PFSK-1 (cell line): ENCODE measurements around the gene B3GALT4.

Experiments used
- SIN3A ChIP-seq: IDR thresholded peaks from 2 replicates; pipeline ENCODE4 v1.6.1; 2012; ENCODE audit warnings: mild to moderate bottlenecking, low read length, moderate library complexity, borderline replicate concordance; ENCODE audit not compliant: insufficient read depth
- TF ChIP-seq, protein P1 (sequence below), 2 experiments: IDR thresholded peaks; 2 replicates each; pipeline versions ENCODE4 v1.6.1 to v1.8.0; 2011 to 2012; ENCODE audit warnings: low read depth in 2 of 2, low read length in 2 of 2, control low read depth in 1 of 2, inconsistent platforms in 1 of 2, mild to moderate bottlenecking in 1 of 2, moderate library complexity in 1 of 2; ENCODE audit not compliant: insufficient read depth in 1 of 2

DNA sequence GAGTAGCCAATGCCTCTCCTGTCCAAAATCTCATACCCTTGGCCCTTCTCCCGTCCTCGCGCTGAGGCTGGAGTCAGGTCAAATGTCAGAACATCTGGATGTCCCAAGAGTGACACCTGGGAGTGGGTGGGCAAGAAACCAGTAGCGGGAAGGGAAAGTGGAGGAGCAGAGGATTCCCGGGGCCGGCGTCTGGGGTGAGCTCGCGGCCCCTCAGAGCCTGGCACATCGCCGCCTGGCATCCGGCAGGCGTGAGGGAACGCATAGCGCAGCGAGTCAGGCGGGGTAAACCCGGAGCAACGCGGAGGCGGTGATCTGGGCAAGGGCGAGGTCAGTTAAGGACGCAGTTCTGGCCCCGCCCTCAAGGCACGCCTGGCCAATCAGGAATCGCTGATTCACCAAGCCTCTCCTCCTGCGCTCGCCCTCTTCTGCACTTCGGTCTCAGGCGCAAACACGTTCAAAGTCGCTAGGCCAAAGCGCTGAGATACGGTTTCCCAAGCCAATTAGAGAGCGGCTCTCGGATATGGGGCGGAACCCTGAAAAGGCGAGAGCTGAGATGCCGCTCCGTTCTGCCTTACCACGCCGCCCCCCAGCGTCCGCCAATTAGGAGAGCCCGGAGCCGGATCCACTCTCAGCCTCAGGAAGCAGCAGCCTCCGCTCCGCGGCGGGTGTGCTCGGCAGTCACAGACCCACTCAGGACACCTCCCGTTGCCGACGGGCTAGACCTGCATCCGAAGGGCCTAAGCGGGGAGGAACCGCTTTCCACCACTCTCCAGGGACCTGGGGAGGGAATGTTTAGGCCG lies 27.8 kb upstream of the B3GALT4 start:
- TF ChIP-seq, protein P1, sequence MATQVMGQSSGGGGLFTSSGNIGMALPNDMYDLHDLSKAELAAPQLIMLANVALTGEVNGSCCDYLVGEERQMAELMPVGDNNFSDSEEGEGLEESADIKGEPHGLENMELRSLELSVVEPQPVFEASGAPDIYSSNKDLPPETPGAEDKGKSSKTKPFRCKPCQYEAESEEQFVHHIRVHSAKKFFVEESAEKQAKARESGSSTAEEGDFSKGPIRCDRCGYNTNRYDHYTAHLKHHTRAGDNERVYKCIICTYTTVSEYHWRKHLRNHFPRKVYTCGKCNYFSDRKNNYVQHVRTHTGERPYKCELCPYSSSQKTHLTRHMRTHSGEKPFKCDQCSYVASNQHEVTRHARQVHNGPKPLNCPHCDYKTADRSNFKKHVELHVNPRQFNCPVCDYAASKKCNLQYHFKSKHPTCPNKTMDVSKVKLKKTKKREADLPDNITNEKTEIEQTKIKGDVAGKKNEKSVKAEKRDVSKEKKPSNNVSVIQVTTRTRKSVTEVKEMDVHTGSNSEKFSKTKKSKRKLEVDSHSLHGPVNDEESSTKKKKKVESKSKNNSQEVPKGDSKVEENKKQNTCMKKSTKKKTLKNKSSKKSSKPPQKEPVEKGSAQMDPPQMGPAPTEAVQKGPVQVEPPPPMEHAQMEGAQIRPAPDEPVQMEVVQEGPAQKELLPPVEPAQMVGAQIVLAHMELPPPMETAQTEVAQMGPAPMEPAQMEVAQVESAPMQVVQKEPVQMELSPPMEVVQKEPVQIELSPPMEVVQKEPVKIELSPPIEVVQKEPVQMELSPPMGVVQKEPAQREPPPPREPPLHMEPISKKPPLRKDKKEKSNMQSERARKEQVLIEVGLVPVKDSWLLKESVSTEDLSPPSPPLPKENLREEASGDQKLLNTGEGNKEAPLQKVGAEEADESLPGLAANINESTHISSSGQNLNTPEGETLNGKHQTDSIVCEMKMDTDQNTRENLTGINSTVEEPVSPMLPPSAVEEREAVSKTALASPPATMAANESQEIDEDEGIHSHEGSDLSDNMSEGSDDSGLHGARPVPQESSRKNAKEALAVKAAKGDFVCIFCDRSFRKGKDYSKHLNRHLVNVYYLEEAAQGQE (IDR thresholded peaks at IDR 0.05; ENCODE audit: insufficient read depth in 1 of 2, low read depth in 2 of 2, low read length in 2 of 2), result peak; percentile 30 to 36; a peak in 1 of 4 replicates
- peak; percentile 53; the same call in 1 of the 2 replicates for TF ChIP-seq SIN3A
